Measurements from ENCODE around the gene CRYBA1. TPM values are rescaled to one million over a fixed set of nuclear protein-coding genes. Genes with fewer than 3 reads are reported as not detected.

The CRYBA1 gene
- total RNA-seq, 1 experiment from 2014 or later, result not detected

DNA sequence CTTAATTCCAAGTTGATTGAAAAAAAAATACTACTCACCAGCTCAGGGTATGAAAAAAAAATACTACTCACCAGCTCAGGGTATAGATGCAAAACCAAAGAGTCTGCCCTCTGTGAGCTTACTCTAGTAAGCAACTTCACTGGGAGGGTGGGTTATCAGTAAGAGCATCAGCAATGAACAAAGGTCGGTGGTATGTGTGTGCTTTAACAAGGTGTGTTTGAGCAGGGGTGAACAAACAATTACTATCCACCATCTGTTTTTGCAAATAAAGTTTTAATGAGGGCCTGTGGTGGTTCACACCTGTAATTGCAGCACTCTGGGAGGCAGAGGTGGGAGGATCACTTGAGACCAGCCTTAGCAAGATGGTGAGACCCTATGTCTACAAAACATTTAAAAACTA, 27.3 kb downstream of the CRYBA1 start:
- ChIA-PET POLR2A (interaction anchor here (1.1 kb wide), 1 partner anchor 21 kb away, joined by 3 read pairs; the partner anchor contains the start of gene NUFIP2), CTCF (interaction anchor here (2.4 kb wide), 1 partner anchor 17 kb away, joined by 9 read pairs; no protein-coding TSS in a partner anchor), RAD21 (ENCODE audit: low non-redundant PET in 1 of 2, low total read pairs in 2 of 2, uncharacterized antibody in 2 of 2, unreplicated experiment in 2 of 2) (no interaction called here)
- H3K9me3 ChIP-seq (ENCODE audit: control insufficient read depth in 1 of 2, insufficient read depth in 1 of 2, low read depth in 1 of 2, low read length in 2 of 2), result no peaks in the 10 kb centered on the region
- no peaks in the 10 kb centered on the region for H3K4me1 ChIP-seq (ENCODE audit: control insufficient read depth in 1 of 2, insufficient read depth in 2 of 2, low read length in 2 of 2)
- H4K20me1 ChIP-seq (ENCODE audit: insufficient read depth), result peaks cover 50% of the 10 kb centered on the region
- H2AFZ ChIP-seq (ENCODE audit: low read depth, low read length, poor library complexity, severe bottlenecking), result no peak overlapping the region
- intact Hi-C loops (cut with micrococcal nuclease), result no loop called here
- no TSS peak for BruUV-seq (replicated peaks)
- H3K36me3 ChIP-seq (ENCODE audit: control insufficient read depth in 1 of 2, insufficient read depth in 2 of 2, low read length in 2 of 2), result peaks cover 28 to 48% of the 10 kb centered on the region in 2 experiments
- no peak overlapping the region for H3K9ac ChIP-seq (ENCODE audit: low read length)
- H3K27ac ChIP-seq (ENCODE audit: low read depth, low read length), result no peak overlapping the region
- no peaks in the 10 kb centered on the region for H3K9me2 ChIP-seq (ENCODE audit: insufficient read depth)
- no peaks in the 10 kb centered on the region for H3K27me3 ChIP-seq (ENCODE audit: insufficient read depth, low read length)
- no peak overlapping the region for H3K4me2 ChIP-seq (ENCODE audit: low read length)
- no peak for DNase-seq (ENCODE audit: low read depth, low spot score)
- peaks cover 99% of the 10 kb centered on the region for H3K79me2 ChIP-seq (ENCODE audit: insufficient read depth, low read length)
- TF ChIP-seq, protein P1, sequence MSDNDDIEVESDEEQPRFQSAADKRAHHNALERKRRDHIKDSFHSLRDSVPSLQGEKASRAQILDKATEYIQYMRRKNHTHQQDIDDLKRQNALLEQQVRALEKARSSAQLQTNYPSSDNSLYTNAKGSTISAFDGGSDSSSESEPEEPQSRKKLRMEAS (IDR thresholded peaks at IDR 0.05), result no peak
- TF ChIP-seq, protein P2, sequence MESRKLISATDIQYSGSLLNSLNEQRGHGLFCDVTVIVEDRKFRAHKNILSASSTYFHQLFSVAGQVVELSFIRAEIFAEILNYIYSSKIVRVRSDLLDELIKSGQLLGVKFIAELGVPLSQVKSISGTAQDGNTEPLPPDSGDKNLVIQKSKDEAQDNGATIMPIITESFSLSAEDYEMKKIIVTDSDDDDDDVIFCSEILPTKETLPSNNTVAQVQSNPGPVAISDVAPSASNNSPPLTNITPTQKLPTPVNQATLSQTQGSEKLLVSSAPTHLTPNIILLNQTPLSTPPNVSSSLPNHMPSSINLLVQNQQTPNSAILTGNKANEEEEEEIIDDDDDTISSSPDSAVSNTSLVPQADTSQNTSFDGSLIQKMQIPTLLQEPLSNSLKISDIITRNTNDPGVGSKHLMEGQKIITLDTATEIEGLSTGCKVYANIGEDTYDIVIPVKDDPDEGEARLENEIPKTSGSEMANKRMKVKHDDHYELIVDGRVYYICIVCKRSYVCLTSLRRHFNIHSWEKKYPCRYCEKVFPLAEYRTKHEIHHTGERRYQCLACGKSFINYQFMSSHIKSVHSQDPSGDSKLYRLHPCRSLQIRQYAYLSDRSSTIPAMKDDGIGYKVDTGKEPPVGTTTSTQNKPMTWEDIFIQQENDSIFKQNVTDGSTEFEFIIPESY (IDR thresholded peaks at IDR 0.05; ENCODE audit: extremely low read depth, insufficient replicate concordance, low read length), result no peak
- TF ChIP-seq ZNF274 (IDR thresholded peaks at IDR 0.05; ENCODE audit: low read depth, low read length) (no peak), FOSL1 (IDR thresholded peaks at IDR 0.05; ENCODE audit: low read depth) (no peak), SIN3A (IDR thresholded peaks at IDR 0.05; ENCODE audit: low read depth) (no peak), TCF7L2 (IDR thresholded peaks at IDR 0.05; ENCODE audit: borderline replicate concordance, extremely low read depth, insufficient read depth, insufficient read length) (no peak), ELF1 (IDR thresholded peaks at IDR 0.05; ENCODE audit: borderline replicate concordance, low read depth) (no peak), RAD21 (IDR thresholded peaks at IDR 0.05; ENCODE audit: low read depth) (no peak), EGR1 (IDR thresholded peaks at IDR 0.05; ENCODE audit: low read depth) (no peak)
- TF ChIP-seq, protein P3, sequence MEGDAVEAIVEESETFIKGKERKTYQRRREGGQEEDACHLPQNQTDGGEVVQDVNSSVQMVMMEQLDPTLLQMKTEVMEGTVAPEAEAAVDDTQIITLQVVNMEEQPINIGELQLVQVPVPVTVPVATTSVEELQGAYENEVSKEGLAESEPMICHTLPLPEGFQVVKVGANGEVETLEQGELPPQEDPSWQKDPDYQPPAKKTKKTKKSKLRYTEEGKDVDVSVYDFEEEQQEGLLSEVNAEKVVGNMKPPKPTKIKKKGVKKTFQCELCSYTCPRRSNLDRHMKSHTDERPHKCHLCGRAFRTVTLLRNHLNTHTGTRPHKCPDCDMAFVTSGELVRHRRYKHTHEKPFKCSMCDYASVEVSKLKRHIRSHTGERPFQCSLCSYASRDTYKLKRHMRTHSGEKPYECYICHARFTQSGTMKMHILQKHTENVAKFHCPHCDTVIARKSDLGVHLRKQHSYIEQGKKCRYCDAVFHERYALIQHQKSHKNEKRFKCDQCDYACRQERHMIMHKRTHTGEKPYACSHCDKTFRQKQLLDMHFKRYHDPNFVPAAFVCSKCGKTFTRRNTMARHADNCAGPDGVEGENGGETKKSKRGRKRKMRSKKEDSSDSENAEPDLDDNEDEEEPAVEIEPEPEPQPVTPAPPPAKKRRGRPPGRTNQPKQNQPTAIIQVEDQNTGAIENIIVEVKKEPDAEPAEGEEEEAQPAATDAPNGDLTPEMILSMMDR (IDR thresholded peaks at IDR 0.05 in 2 of 3, conservative IDR thresholded peaks at IDR 0.05 in 1 of 3; ENCODE audit: borderline replicate concordance in 1 of 3, insufficient read depth in 1 of 3, low read depth in 2 of 3, low read length in 2 of 3), result no peak
- H3K4me3 ChIP-seq (replicated peaks in 1 of 2; ENCODE audit: low read depth in 1 of 2, low read length in 2 of 2), result no peak overlapping the region
- no peak for ATAC-seq
